Measurements from ENCODE around the gene TSHZ1. TPM values are rescaled to one million over a fixed set of nuclear protein-coding genes. Genes with fewer than 3 reads are reported as not detected.

The TSHZ1 gene, protein sequence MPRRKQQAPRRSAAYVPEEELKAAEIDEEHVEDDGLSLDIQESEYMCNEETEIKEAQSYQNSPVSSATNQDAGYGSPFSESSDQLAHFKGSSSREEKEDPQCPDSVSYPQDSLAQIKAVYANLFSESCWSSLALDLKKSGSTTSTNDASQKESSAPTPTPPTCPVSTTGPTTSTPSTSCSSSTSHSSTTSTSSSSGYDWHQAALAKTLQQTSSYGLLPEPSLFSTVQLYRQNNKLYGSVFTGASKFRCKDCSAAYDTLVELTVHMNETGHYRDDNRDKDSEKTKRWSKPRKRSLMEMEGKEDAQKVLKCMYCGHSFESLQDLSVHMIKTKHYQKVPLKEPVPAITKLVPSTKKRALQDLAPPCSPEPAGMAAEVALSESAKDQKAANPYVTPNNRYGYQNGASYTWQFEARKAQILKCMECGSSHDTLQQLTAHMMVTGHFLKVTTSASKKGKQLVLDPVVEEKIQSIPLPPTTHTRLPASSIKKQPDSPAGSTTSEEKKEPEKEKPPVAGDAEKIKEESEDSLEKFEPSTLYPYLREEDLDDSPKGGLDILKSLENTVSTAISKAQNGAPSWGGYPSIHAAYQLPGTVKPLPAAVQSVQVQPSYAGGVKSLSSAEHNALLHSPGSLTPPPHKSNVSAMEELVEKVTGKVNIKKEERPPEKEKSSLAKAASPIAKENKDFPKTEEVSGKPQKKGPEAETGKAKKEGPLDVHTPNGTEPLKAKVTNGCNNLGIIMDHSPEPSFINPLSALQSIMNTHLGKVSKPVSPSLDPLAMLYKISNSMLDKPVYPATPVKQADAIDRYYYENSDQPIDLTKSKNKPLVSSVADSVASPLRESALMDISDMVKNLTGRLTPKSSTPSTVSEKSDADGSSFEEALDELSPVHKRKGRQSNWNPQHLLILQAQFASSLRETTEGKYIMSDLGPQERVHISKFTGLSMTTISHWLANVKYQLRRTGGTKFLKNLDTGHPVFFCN (N-terminal part only)
- 6.2 and 6.9 TPM in 2 replicates for total RNA-seq

DNA sequence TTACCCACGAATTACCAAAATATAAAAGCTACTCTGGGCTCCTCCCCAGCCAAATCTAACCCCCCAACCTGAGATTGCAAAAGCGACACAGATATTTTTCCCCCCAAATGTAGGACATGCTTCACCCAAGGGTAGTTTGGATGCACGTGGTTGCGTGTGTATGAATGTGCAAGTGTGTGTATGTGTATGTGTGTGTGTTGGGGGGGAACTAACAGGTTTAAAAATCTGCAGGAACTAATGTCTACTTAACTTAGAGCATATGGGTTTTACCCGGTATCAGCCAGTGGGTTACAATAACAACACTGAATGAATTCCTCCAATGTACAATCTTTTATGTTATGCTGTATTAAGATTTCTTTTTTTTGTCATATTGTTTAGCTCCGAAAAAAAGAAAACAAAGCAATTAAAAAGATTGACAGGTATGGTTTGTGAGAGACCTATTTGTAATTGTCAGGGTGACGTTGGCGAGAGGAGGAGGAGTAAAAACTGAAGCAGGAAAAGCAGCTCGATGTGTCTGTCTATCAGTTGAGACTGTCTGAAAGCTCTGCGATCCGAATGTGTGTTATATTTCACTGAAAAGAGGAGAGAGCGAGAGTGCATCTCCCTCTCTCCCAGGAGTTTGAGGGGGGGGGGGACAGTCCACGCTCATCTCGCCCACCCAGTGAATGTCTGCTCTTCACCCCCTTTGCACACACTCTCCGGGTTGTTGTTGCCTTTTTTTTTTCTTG is at the start of gene TSHZ1:
Gene TSHZ1, plus strand, starts transcription at position 524 of the 728 bp plus-strand sequence. CDS start 1,080 bp downstream, outside the sequence.

DNA sequence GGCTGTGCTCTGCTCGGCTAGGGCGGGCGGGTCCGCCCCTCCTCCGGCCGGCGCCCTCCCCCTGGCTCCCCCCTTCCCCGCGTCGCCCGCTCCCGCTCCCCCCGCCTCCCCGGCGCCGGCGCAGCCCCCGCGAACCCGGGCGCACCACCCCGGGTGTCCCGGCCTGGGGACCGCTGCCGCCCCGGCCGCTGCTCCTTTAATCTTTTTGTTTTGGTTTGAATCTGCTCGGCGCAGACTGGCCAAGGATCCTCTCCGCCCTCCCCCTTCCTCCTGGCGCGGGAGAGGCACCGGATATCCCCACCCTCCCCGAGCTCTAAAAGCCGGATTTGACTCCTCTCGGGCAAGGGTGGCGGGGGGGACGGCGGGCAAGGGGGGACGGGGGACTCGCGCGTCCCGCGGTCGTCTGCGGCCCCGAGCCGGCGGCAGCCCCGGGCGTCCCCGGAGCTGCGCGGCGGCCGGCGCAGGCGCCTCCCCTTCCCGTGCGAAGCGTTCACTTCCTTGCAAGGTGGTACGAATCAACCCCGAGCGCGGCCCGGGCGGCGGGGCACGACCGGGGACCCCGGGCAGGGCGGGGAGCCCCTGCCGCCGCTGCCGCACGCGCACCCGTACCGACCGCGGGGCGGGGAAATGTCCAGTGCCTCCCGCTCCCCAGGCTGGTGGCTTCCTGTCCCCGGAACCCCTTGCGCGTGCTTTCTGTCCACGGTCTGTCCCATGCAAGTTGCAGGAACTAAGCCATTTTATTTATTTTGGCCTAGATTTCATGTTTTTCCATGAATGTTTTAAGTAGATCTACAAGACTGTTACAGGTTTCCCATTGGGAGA is 1.3 kb upstream of the TSHZ1 start, which contains the start of gene PTGR3:
Gene PTGR3, minus strand, starts transcription at position 11 of the 822 bp plus-strand sequence. CDS start 81 bp downstream, outside the sequence.

Other genes starting within 250 kb of the TSHZ1 start
- gene PTGR3, start 1.7 kb upstream of the TSHZ1 start, total RNA-seq: 7.4 and 15.9 TPM in 2 replicates
- not detected in 2 replicates for gene SMIM21, start 216.9 kb downstream of the TSHZ1 start, total RNA-seq

All from bronchus fibroblast of lung (primary cell).